Common myeloid progenitor, CD34-positive (primary cell): ENCODE measurements around the gene SNX9.
"Not testable (repeated sequence)": the region's sequence is repeated elsewhere in the genome, so short reads cannot be mapped to it uniquely, and the experiment has no call there.

Experiments used
- CTCF ChIA-PET: fragments of 350-600 bp; sonication (Branson Sonifier 250); formaldehyde crosslinking; loops from one replicate; lab custom pipeline; 2021; ENCODE audit warnings: antibody characterized with exemption; lab: Charles Lee
- POLR2A ChIA-PET: fragments of 350-600 bp; sonication (Branson Sonifier 250); formaldehyde crosslinking; loops from one replicate; lab custom pipeline; 2021; ENCODE audit warnings: antibody characterized with exemption; lab: Charles Lee
- DNase-seq, 3 donors: peaks; one replicate each; pipeline versions ENCODE4 v3.0.0 to v3.0.0-alpha.2; 2013
- H3K27ac ChIP-seq, 2 experiments: 1 replicate in 1 of 2; 2 replicates in 1 of 2; pipeline ENCODE4 v1.7.0; 2013; ENCODE audit warnings: inconsistent platforms in 2 of 2, low read length in 2 of 2, mild to moderate bottlenecking in 2 of 2, low read depth in 1 of 2, moderate library complexity in 1 of 2; ENCODE audit not compliant: severe bottlenecking in 2 of 2, insufficient read depth in 1 of 2, poor library complexity in 1 of 2
- H3K27me3 ChIP-seq, 5 experiments: replicated peaks in 2 of 5; 1 replicate in 3 of 5; 2 replicates in 2 of 5; pipeline versions ENCODE4 v1.6.1 to v1.7.0; 2013; ENCODE audit warnings: low read length in 4 of 5, mild to moderate bottlenecking in 2 of 5, moderate library complexity in 2 of 5, inconsistent platforms in 1 of 5; ENCODE audit not compliant: insufficient read depth in 5 of 5, control insufficient read depth in 4 of 5
- H3K36me3 ChIP-seq, 4 experiments: 1 replicate in 2 of 4; 2 replicates in 2 of 4; pipeline versions ENCODE4 v1.6.1 to v1.7.0; 2013; ENCODE audit warnings: low read length in 3 of 4, control low read depth in 1 of 4, mild to moderate bottlenecking in 1 of 4; ENCODE audit not compliant: control insufficient read depth in 4 of 4, insufficient read depth in 4 of 4
- H3K4me1 ChIP-seq, 4 experiments: 1 replicate in 3 of 4; 2 replicates in 1 of 4; pipeline versions ENCODE4 v1.6.1 to v1.7.1; 2013; ENCODE audit warnings: low read length in 3 of 4, mild to moderate bottlenecking in 3 of 4, control low read depth in 1 of 4, inconsistent platforms in 1 of 4, moderate library complexity in 1 of 4; ENCODE audit not compliant: control insufficient read depth in 4 of 4, insufficient read depth in 4 of 4; ENCODE audit errors: control extremely low read depth in 1 of 4
- H3K4me3 ChIP-seq, 7 experiments: 1 replicate in 4 of 7; 2 replicates in 3 of 7; pipeline versions ENCODE4 v1.5.1 to v1.7.0; 2013; ENCODE audit warnings: mild to moderate bottlenecking in 7 of 7, low read length in 6 of 7, moderate library complexity in 6 of 7, inconsistent platforms in 2 of 7, low read depth in 2 of 7, control low read depth in 1 of 7; ENCODE audit not compliant: insufficient read depth in 4 of 7, control insufficient read depth in 1 of 7; ENCODE audit errors: extremely low read depth in 1 of 7
- H3K9me3 ChIP-seq, 5 experiments: 1 replicate in 4 of 5; 2 replicates in 1 of 5; pipeline versions ENCODE4 v1.6.1 to v1.7.1; 2013; ENCODE audit warnings: low read length in 4 of 5, mild to moderate bottlenecking in 2 of 5, inconsistent platforms in 1 of 5, low read depth in 1 of 5, moderate library complexity in 1 of 5; ENCODE audit not compliant: control insufficient read depth in 4 of 5, insufficient read depth in 2 of 5; ENCODE audit errors: control extremely low read depth in 1 of 5
- WGBS: methylation state at CpG from one replicate; pipeline ENCODE4 v1.1.5; 2013; ENCODE audit not compliant: insufficient coverage; 5-methylcytosine and 5-hydroxymethylcytosine counted together

The SNX9 gene

DNA sequence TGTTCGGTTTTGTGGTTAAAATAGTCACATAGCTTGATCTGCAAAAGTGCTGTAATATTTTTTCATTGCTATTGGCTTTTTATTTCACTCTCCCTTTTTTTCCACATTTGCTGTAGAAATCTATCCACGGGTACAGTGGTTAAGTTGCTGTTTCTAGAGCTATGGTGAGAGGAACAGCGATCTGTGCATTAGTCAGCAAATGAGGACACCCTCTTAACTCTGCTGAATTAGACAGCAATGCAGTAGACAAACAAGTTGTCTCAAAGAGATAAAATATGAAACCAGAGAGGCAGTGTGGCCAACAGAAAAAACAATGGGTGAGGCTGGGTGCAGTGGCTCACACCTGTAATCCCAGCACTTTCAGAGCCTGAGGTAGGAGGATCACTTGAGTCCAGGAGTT is 141.1 kb downstream of the SNX9 start:
- Histone ChIP-seq H3K4me1 (peaks cover 3 to 49% (median 39%) of the 10 kb centered on the region in 4 experiments), H3K27me3 (no peaks in the 10 kb centered on the region), H3K9me3 (peaks cover 0 to 10% (median 10%) of the 10 kb centered on the region in 5 experiments), H3K36me3 (no peaks in the 10 kb centered on the region), H3K4me3 (peak overlapping the region in 1 of 7 experiments; percentile 46), H3K27ac (peak overlapping the region in 1 of 2 experiments; percentile 29)
- peak in 2 of 3 donors; percentile 45 to 62 for DNase-seq
- WGBS: no CpG with 5 or more reads among the region's 3 CpGs
- ChIA-PET POLR2A (no interaction called here), CTCF (interaction anchor here (0.8 to 1.9 kb wide), 6 partner anchors 12 to 108 kb away, joined by 3 to 4 read pairs (median 3); no protein-coding TSS in a partner anchor)

DNA sequence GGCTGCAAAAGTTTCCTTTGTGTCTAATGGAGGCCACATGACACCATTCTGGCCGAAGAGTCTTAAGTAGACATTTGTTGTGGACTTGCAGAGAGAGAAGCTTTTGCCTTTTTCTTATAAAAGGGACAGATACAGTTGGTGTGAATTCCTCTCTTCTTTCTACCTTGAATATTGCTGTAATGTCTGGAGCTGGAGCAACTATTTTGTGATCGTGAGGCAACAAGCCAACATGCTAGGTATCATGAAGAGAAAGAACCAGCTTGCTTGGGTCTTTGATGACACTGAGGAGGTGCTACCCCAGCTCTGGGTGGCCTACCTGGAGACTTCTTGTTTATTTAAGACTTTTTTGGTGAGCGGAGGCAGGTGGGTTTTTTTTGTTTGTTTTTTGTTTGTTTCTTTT is 142.3 kb downstream of the SNX9 start:
- H3K27me3 ChIP-seq: no peaks in the 10 kb centered on the region
- H3K9me3 ChIP-seq: no peaks in the 10 kb centered on the region
- whole genome bisulfite sequencing: 100% methylated on average over 1 of the region's 3 CpGs
- H3K36me3 ChIP-seq: no peaks in the 10 kb centered on the region
- peaks cover 3 to 52% (median 43%) of the 10 kb centered on the region in 4 experiments for H3K4me1 ChIP-seq
- no peak for DNase-seq
- no peak overlapping the region for H3K27ac ChIP-seq
- ChIA-PET POLR2A (no interaction called here), CTCF (interaction anchor here (0.6 to 1.2 kb wide), 4 partner anchors 15 to 80 kb away, joined by 3 to 4 read pairs (median 3); no protein-coding TSS in a partner anchor)
- no peak overlapping the region for H3K4me3 ChIP-seq

DNA sequence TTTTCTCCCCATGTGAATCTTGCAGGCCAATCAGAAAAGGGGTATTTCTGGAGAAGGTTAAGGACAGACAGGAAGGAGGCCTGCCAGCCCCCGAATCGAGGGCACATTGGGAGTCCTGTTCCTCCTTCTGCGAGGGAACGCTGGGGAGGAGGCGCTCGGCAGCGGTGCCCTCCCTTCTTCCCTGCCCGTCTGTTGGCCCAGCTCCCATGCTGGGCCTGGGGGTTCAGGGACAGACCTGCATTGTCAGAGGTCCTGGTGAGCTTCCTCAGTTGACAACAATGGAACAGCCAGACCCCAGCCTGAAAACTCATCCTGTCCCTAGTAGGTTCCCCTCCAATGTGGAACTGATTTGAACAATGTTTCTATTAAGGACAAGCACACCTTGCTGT is 143.5 kb downstream of the SNX9 start:
- Histone ChIP-seq H3K27me3 (no peaks in the 10 kb centered on the region), H3K4me3 (peak overlapping the region in 2 of 7 experiments; percentile 3 to 21), H3K9me3 (no peaks in the 10 kb centered on the region), H3K4me1 (peaks cover 3 to 56% (median 43%) of the 10 kb centered on the region in 4 experiments), H3K27ac (no peak overlapping the region), H3K36me3 (no peaks in the 10 kb centered on the region)
- WGBS: 18% methylated on average over 3 of the region's 8 CpGs
- DNase-seq: no peak
- CTCF ChIA-PET: interaction anchor here (1.7 to 1.8 kb wide), 2 partner anchors 14 to 19 kb away, joined by 4 to 8 read pairs; no protein-coding TSS in a partner anchor
- POLR2A ChIA-PET: no interaction called here

DNA sequence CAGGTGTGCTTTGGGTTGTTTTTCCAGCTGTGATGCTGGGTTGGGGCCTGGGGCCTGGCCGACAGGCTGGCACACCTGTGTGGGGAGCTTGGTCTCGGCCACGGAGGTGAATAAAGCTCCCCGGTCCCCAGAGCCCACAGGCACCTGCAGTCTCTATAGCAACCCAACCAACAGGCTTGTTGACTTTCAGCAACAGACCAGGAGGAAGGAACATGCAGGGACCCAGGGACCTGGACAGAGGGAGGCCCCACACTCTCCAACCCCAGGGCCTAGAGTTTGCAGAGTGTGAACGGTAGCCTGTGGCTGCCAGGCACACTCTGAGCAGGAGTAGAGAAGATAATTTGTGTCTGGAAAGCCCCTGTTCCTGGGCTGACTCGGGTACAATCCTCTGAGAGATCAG is 144.0 kb downstream of the SNX9 start:
- CTCF ChIA-PET: interaction anchor here (1.0 to 1.8 kb wide), 3 partner anchors 13 to 103 kb away, joined by 3 to 8 read pairs (median 4); no protein-coding TSS in a partner anchor

DNA sequence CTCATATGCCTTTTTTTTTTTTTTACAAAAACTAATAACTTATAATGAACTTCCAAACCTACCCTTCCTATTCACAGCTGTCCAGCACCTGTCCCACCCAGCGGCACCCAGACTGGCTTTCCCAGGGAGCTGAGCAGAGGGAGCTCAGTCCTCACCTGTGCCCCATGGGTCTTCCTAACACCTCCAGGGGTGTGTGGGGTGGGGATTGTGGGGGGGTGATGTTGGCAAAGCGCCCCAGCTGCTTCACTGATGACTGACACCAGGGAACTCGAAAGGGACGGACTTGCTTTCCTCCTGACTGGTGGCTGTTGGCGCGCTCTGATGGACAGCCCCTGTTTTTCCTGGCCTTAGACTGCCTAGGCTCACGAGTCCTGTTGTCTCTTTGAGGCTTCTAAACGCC is 144.4 kb downstream of the SNX9 start:
- no peaks in the 10 kb centered on the region for H3K9me3 ChIP-seq
- ChIA-PET POLR2A (no interaction called here), CTCF (interaction anchor here (1.0 to 1.8 kb wide), 3 partner anchors 13 to 102 kb away, joined by 3 to 8 read pairs (median 4); no protein-coding TSS in a partner anchor)
- no peaks in the 10 kb centered on the region for H3K27me3 ChIP-seq
- H3K27ac ChIP-seq: no peak overlapping the region
- WGBS: 95% methylated on average over 6 of the region's 8 CpGs
- H3K36me3 ChIP-seq: no peaks in the 10 kb centered on the region
- peaks cover 3 to 49% (median 35%) of the 10 kb centered on the region in 4 experiments for H3K4me1 ChIP-seq
- H3K4me3 ChIP-seq: no peak overlapping the region
- DNase-seq: no peak

More for the DNA sequence above, 144.0 kb downstream of the SNX9 start:
- Histone ChIP-seq H3K9me3 (no peaks in the 10 kb centered on the region), H3K36me3 (no peaks in the 10 kb centered on the region), H3K4me3 (peak overlapping the region in 1 of 7 experiments; percentile 21), H3K27me3 (no peaks in the 10 kb centered on the region), H3K27ac (no peak overlapping the region), H3K4me1 (peaks cover 3 to 54% (median 40%) of the 10 kb centered on the region in 4 experiments)
- POLR2A ChIA-PET: no interaction called here
- peak in 2 of 3 donors; percentile 56 to 58 for DNase-seq
- 70% methylated on average over 6 of the region's 6 CpGs for WGBS

DNA sequence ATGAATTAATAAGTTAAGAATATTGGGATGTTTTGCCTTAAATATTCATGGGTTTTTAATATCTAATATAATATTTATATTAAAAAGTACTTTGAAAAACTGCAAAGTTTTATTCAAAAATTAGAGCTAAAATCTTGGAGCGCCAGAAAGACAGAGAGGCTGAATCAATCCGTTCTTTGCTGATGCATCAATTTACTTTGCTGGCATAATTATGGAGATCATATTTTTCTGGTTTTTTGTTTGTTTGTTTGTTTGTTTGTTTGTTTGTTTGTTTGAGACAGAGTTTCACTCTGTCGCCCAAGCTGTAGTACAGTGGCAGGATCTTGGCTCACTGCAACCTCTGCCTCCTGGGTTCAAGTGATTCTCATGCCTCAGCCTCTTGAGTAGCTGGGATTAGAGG is 149.1 kb downstream of the SNX9 start:
- CTCF ChIA-PET: interaction anchor here (0.6 to 1.0 kb wide), 3 partner anchors 18 to 185 kb away, joined by 3 read pairs; no protein-coding TSS in a partner anchor
- DNase-seq, H3K4me3 ChIP-seq, POLR2A ChIA-PET, H3K9me3 ChIP-seq, H3K27me3 ChIP-seq, H3K27ac ChIP-seq, H3K36me3 ChIP-seq: not testable (repeated sequence)
- WGBS: no CpG with 5 or more reads among the region's 3 CpGs
- H3K4me1 ChIP-seq: peaks cover 0 to 25% (median 13%) of the 10 kb centered on the region in 4 experiments

DNA sequence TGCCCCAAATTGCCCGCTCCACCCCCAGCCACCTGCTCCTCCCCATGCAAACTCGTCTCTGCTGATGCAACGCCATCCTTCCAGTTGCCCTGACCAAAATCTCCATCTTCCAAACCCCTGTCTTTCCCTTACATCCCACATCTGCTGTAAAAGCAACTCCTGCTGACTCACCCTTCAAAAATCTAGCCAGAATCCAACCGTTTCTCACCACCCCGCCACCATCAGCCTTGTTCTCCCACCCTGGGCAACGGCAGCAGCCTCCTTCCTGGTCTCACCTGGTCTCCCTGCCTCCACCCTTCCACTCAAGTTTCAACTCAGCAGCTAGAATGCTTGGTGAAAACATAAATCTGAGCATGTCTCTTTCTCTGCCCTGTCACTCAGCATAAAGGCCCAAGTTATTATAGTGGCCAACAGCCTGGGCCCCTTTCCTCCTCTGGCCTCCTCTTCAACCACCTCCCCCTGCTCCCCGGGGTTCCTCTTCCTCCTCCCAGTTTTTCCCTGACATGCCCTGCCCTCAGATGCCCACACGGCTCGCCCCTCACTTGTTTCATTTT is 151.4 kb downstream of the SNX9 start:
- ChIA-PET CTCF (no interaction called here), POLR2A (no interaction called here)
- Histone ChIP-seq H3K9me3 (no peaks in the 10 kb centered on the region), H3K4me1 (peaks cover 0 to 32% (median 20%) of the 10 kb centered on the region in 4 experiments), H3K27ac (no peak overlapping the region), H3K4me3 (no peak overlapping the region), H3K27me3 (no peaks in the 10 kb centered on the region), H3K36me3 (no peaks in the 10 kb centered on the region)
- 73% methylated on average over 9 of the region's 9 CpGs for WGBS
- no peak for DNase-seq
